Right lobe of liver (tissue), 6 donors: Measurements from ENCODE around the gene NMNAT2. TPM values are rescaled to one million over a fixed set of nuclear protein-coding genes. Genes with fewer than 3 reads are reported as not detected.

Experiments
- ATAC-seq, 4 donors: fragments of 200-7000 bp; cut with Tn5 transposase; one replicate each; pipeline ENCODE4 v1.9.1; 2020; ENCODE audit warnings: mild to moderate bottlenecking in 4 of 4, moderate library complexity in 4 of 4
- DNase-seq, 3 donors: peaks; one replicate each; pipeline ENCODE4 v3.0.0-alpha.2; 2020
- H3K27ac ChIP-seq, 3 donors: fragments of 200-600 bp; one replicate each; pipeline ENCODE4 v1.8.0; 2022
- H3K27me3 ChIP-seq, 2 donors: fragments of 200-600 bp; one replicate each; pipeline ENCODE4 v1.8.0; 2022
- H3K36me3 ChIP-seq, 4 donors: fragments of 200-600 bp; sonication (generic) in 1 of 4; one replicate each; pipeline versions ENCODE4 v1.5.1 to v1.8.0; 2017 to 2022; ENCODE audit warnings: control low read depth in 1 of 4
- H3K4me1 ChIP-seq, 4 donors: fragments of 200-600 bp; sonication (generic) in 1 of 4; one replicate each; pipeline versions ENCODE4 v1.5.1 to v1.8.0; 2017 to 2022; ENCODE audit warnings: control low read depth in 1 of 4
- H3K4me3 ChIP-seq, 3 donors: fragments of 200-600 bp; one replicate each; pipeline ENCODE4 v1.8.0; 2022
- H3K9me3 ChIP-seq, 4 donors: fragments of 200-600 bp; sonication (generic) in 1 of 4; one replicate each; pipeline versions ENCODE4 v1.5.1 to v1.8.0; 2017 to 2022; ENCODE audit warnings: control low read depth in 1 of 4
- POLR2A ChIP-seq: fragments of 450-650 bp; IDR thresholded peaks from one replicate; pipeline ENCODE4 v1.6.1; 2017; ENCODE audit warnings: antibody characterized with exemption, mild to moderate bottlenecking
- WGBS: methylation state at CpG from one replicate; pipeline ENCODE4 v1.1.6; 2018; ENCODE audit warnings: low coverage, low lambda C conversion rate; ENCODE audit not compliant: insufficient coverage; ENCODE audit errors: missing lambda C conversion rate; 5-methylcytosine and 5-hydroxymethylcytosine counted together
- intact Hi-C, 2 donors: fragments of 100-400 bp; cut with DNase I; formaldehyde crosslinking; loops; one replicate each; pipeline versions ENCODE4 v1.11.2 to v1.14.1; 2022
- total RNA-seq, 6 experiments: library from RNA; depleted of rRNA in 2 of 6; stranded (reverse); fragments of >200 nt in 2 of 6; fragmentation: NEBNext Ultra II Directional in 3 of 6; extraction: Animal tissue kit (Norgen Biotek cat#: 25700) in 3 of 6; gene quantifications; one replicate each; pipeline versions ENCODE4 v1.1.0 to v1.2.4, GENCODE V29; 2016 to 2023
- TF ChIP-seq, protein P1 (sequence below), 4 donors: fragments of 200-600 bp in 3 of 4; fragments of 450-650 bp in 1 of 4; IDR thresholded peaks; one replicate each; pipeline versions ENCODE4 v1.5.1 to v1.8.0; 2016 to 2022; ENCODE audit warnings: antibody characterized with exemption in 4 of 4, mild to moderate bottlenecking in 2 of 4
- donor health status: DM: no; HTN: yes; CAD: no.
- donor health status: DM: no; HTN: no; CAD: no.
- donor health status: DM: no; HTN: no; CAD: no.
- donor health status: DM: no; HTN: yes; CAD: no.
- donor health status: DM: no; HTN: yes; CAD: no.

Gene NMNAT2
- total RNA-seq, 6 experiments from 2014 or later, result 0.06 to 0.07 (median 0.06) TPM; not detected in 3

DNA sequence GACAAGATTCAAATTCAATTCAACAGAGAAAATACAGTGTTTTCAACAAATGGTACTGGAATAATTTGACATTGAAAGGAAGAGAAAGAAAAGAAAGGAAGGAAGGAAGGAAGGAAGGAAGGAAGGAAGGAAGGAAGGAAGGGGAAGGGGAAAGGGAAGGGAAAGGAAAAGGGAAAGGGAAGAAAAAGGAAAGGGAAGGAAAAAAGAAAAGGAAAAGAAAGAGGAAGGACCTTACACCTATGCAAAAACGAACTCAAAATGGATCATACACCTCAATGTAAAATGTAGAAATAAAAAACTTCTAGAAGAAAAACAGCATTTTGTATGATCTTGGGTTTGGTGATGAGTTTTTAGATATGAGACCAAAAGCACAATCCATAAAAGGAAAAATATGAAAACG, 19.9 kb upstream of the NMNAT2 start:
- Histone ChIP-seq H3K4me3 (no peak overlapping the region), H3K27me3 (no peaks in the 10 kb centered on the region), H3K4me1 (no peaks in the 10 kb centered on the region), H3K36me3 (no peaks in the 10 kb centered on the region), H3K27ac (no peak overlapping the region), H3K9me3 (no peaks in the 10 kb centered on the region)
- DNase-seq, result no peak
- TF ChIP-seq, protein P1, sequence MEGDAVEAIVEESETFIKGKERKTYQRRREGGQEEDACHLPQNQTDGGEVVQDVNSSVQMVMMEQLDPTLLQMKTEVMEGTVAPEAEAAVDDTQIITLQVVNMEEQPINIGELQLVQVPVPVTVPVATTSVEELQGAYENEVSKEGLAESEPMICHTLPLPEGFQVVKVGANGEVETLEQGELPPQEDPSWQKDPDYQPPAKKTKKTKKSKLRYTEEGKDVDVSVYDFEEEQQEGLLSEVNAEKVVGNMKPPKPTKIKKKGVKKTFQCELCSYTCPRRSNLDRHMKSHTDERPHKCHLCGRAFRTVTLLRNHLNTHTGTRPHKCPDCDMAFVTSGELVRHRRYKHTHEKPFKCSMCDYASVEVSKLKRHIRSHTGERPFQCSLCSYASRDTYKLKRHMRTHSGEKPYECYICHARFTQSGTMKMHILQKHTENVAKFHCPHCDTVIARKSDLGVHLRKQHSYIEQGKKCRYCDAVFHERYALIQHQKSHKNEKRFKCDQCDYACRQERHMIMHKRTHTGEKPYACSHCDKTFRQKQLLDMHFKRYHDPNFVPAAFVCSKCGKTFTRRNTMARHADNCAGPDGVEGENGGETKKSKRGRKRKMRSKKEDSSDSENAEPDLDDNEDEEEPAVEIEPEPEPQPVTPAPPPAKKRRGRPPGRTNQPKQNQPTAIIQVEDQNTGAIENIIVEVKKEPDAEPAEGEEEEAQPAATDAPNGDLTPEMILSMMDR (IDR thresholded peaks at IDR 0.05), result no peak
- no peak for TF ChIP-seq POLR2A
- intact Hi-C loops, result no loop called here
- ATAC-seq, result no peak
- 48% methylated on average over 2 of the region's 2 CpGs for WGBS

DNA sequence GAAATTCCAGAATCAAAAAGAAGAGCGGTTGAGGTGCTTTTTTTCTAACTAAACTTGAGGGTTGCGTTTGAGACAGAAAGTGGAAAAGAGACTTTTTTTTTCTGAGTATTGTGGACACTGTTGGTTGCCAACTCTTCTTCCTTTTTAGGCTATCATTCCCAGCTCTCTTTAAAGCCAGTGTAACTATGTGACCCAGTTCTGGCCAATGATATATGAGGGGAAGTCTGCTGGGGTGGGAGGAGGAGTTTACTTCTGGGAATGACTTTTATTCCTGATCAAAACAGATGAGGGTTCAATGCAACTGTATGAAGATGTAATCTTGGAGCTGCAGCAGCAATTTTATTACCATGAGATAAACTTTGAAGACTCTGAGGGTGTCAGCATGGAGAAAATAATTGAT, 17.3 kb upstream of the NMNAT2 start:
- Histone ChIP-seq H3K36me3 (no peaks in the 10 kb centered on the region), H3K9me3 (no peaks in the 10 kb centered on the region), H3K4me3 (no peak overlapping the region), H3K27ac (no peak overlapping the region), H3K27me3 (no peaks in the 10 kb centered on the region), H3K4me1 (no peaks in the 10 kb centered on the region)
- ATAC-seq (no peak), DNase-seq (no peak)
- intact Hi-C loops, result no loop called here
- no peak for TF ChIP-seq POLR2A
- TF ChIP-seq, protein P1 (IDR thresholded peaks at IDR 0.05), result no peak
- 72% methylated on average over 2 of the region's 2 CpGs for WGBS

DNA sequence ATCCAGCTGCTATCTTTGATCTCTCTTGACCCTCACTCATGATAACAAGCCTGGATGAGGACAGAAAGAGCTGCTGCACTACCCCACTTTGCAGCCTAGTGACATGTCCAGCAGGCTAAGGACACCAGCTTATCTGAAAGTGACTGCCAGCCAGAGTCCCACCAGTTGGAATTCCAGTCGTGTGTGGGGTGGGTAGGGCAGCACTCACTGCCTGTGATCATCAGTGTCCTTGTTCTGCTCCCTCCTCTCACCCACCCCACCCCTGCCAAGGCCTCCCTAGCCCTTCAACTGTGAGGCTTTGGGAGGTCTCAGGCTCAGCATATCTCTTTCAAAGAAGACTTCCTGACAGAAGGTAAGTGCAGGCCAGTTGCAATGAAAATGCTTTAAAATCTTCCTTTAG, 15.5 kb upstream of the NMNAT2 start:
- DNase-seq, result no peak
- H3K27me3 ChIP-seq, result no peaks in the 10 kb centered on the region
- no peak overlapping the region for H3K4me3 ChIP-seq
- TF ChIP-seq POLR2A, result no peak
- TF ChIP-seq, protein P1 (IDR thresholded peaks at IDR 0.05), result no peak
- ATAC-seq, result no peak
- no peaks in the 10 kb centered on the region for H3K9me3 ChIP-seq
- H3K36me3 ChIP-seq, result no peaks in the 10 kb centered on the region
- H3K27ac ChIP-seq, result no peak overlapping the region
- 40% methylated on average over 1 of the region's 1 CpG for WGBS
- intact Hi-C loops, result no loop called here
- H3K4me1 ChIP-seq, result no peaks in the 10 kb centered on the region

DNA sequence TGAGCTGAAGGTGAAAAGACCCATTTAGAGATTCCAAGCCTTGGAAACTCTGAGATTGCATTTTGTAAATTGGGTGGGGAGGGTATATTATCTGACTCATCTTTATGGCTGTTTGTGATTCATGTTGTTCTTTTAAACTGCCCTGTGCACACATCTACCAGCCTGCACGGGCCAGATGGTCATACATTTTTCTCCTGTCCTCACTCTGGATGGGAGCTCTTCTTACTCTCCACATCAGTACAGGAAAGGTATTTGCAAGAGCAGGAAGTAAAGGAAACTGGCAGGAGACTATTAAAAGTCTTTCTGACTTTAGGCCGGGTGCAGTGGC, 14.3 kb upstream of the NMNAT2 start:
- Histone ChIP-seq H3K36me3 (no peaks in the 10 kb centered on the region), H3K4me3 (no peak overlapping the region), H3K27me3 (no peaks in the 10 kb centered on the region), H3K9me3 (no peaks in the 10 kb centered on the region), H3K27ac (no peak overlapping the region), H3K4me1 (no peaks in the 10 kb centered on the region)
- WGBS, result 39% methylated on average over 2 of the region's 2 CpGs
- DNase-seq, result no peak
- intact Hi-C loops, result no loop called here
- TF ChIP-seq, protein P1 (IDR thresholded peaks at IDR 0.05), result no peak
- TF ChIP-seq POLR2A, result no peak
- ATAC-seq, result no peak
